Measurements from ENCODE around the gene TRPM2.

Gene TRPM2

GRCh38 chr21:44423941-44424607, 70.7 kb downstream of the TRPM2 start:
- Histone ChIP-seq H3K27ac (ENCODE audit: low read length) (no peak overlapping the region), H3K4me2 (ENCODE audit: low read length) (no peak overlapping the region), H3K27me3 (ENCODE audit: low read depth, low read length) (no peaks in the 10 kb centered on the region), H2AFZ (ENCODE audit: low read depth, low read length) (no peak overlapping the region), H3K79me2 (ENCODE audit: low read length) (peaks cover 6% of the 10 kb centered on the region), H3K4me3 (ENCODE audit: low read length) (no peak overlapping the region), H3K9me3 (ENCODE audit: insufficient read depth, low read length) (no peaks in the 10 kb centered on the region), H4K20me1 (ENCODE audit: insufficient read depth, low read length) (no peaks in the 10 kb centered on the region), H3K9ac (ENCODE audit: low read length) (no peak overlapping the region), H3K4me1 (ENCODE audit: low read length) (no peaks in the 10 kb centered on the region; the same call in 1 of the 2 replicates), H3K36me3 (replicated peaks; ENCODE audit: low read depth, low read length) (peaks cover 16% of the 10 kb centered on the region)
- no peak for TF ChIP-seq EZH2phosphoT487 (IDR thresholded peaks at IDR 0.05; ENCODE audit: low read depth)
- no peak for TF ChIP-seq CTCF (IDR thresholded peaks at IDR 0.05; ENCODE audit: low read depth, low read length)

GRCh38 chr21:44424608-44425306, 71.3 kb downstream of the TRPM2 start:
- Histone ChIP-seq H2AFZ (ENCODE audit: low read depth, low read length) (no peak overlapping the region), H3K9ac (ENCODE audit: low read length) (no peak overlapping the region), H3K4me2 (ENCODE audit: low read length) (no peak overlapping the region), H3K4me3 (ENCODE audit: low read length) (no peak overlapping the region), H3K36me3 (replicated peaks; ENCODE audit: low read depth, low read length) (peaks cover 13% of the 10 kb centered on the region), H3K27me3 (ENCODE audit: low read depth, low read length) (no peaks in the 10 kb centered on the region), H4K20me1 (ENCODE audit: insufficient read depth, low read length) (no peaks in the 10 kb centered on the region), H3K9me3 (ENCODE audit: insufficient read depth, low read length) (no peaks in the 10 kb centered on the region), H3K79me2 (ENCODE audit: low read length) (no peaks in the 10 kb centered on the region), H3K27ac (ENCODE audit: low read length) (no peak overlapping the region), H3K4me1 (ENCODE audit: low read length) (no peaks in the 10 kb centered on the region; the same call in 1 of the 2 replicates)
- TF ChIP-seq CTCF (IDR thresholded peaks at IDR 0.05; ENCODE audit: low read depth, low read length) (no peak), EZH2phosphoT487 (IDR thresholded peaks at IDR 0.05; ENCODE audit: low read depth) (no peak)

GRCh38 chr21:44425307-44425894, 72.0 kb downstream of the TRPM2 start:
- no peak overlapping the region for H2AFZ ChIP-seq (ENCODE audit: low read depth, low read length)
- no peak overlapping the region for H3K27ac ChIP-seq (ENCODE audit: low read length)
- no peak overlapping the region for H3K9ac ChIP-seq (ENCODE audit: low read length)

GRCh38 chr21:44425895-44426662, 72.7 kb downstream of the TRPM2 start:
- Histone ChIP-seq H3K36me3 (replicated peaks; ENCODE audit: low read depth, low read length) (peaks cover 16% of the 10 kb centered on the region), H3K4me3 (ENCODE audit: low read length) (no peak overlapping the region), H4K20me1 (ENCODE audit: insufficient read depth, low read length) (no peaks in the 10 kb centered on the region)

More at GRCh38 chr21:44425307-44425894, 72.0 kb downstream of the TRPM2 start:
- Histone ChIP-seq H3K4me1 (ENCODE audit: low read length) (no peaks in the 10 kb centered on the region; the same call in 1 of the 2 replicates), H3K4me3 (ENCODE audit: low read length) (no peak overlapping the region), H3K27me3 (ENCODE audit: low read depth, low read length) (no peaks in the 10 kb centered on the region), H3K36me3 (replicated peaks; ENCODE audit: low read depth, low read length) (peaks cover 16% of the 10 kb centered on the region), H3K9me3 (ENCODE audit: insufficient read depth, low read length) (no peaks in the 10 kb centered on the region), H3K4me2 (ENCODE audit: low read length) (no peak overlapping the region), H3K79me2 (ENCODE audit: low read length) (no peaks in the 10 kb centered on the region), H4K20me1 (ENCODE audit: insufficient read depth, low read length) (no peaks in the 10 kb centered on the region)
- no peak for TF ChIP-seq EZH2phosphoT487 (IDR thresholded peaks at IDR 0.05; ENCODE audit: low read depth)

More at GRCh38 chr21:44425895-44426662, 72.7 kb downstream of the TRPM2 start:
- Histone ChIP-seq H3K27ac (ENCODE audit: low read length) (no peak overlapping the region), H3K9me3 (ENCODE audit: insufficient read depth, low read length) (no peaks in the 10 kb centered on the region), H3K4me2 (ENCODE audit: low read length) (no peak overlapping the region), H3K79me2 (ENCODE audit: low read length) (no peaks in the 10 kb centered on the region), H3K27me3 (ENCODE audit: low read depth, low read length) (no peaks in the 10 kb centered on the region), H3K9ac (ENCODE audit: low read length) (no peak overlapping the region), H3K4me1 (ENCODE audit: low read length) (no peaks in the 10 kb centered on the region; the same call in 1 of the 2 replicates), H2AFZ (ENCODE audit: low read depth, low read length) (no peak overlapping the region)
- TF ChIP-seq CTCF (IDR thresholded peaks at IDR 0.05; ENCODE audit: low read depth, low read length) = no peak
- TF ChIP-seq EZH2phosphoT487 (IDR thresholded peaks at IDR 0.05; ENCODE audit: low read depth) = no peak

Measured in OCI-LY3 (cell line).